Gastroesophageal sphincter (tissue), 3 donors: Measurements from ENCODE around the gene MKI67.

Source experiments
- CTCF ChIP-seq, 4 experiments: fragments of 200-600 bp in 2 of 4; fragments of 450-650 bp in 2 of 4; sonication (generic) in 1 of 4; IDR thresholded peaks; one replicate each; pipeline ENCODE4 v1.5.1; 2017 to 2019; ENCODE audit warnings: antibody characterized with exemption in 4 of 4, mild to moderate bottlenecking in 2 of 4, moderate library complexity in 2 of 4
- EP300 ChIP-seq: sonication (generic); formaldehyde crosslinking; IDR thresholded peaks from one replicate; pipeline ENCODE4 v1.6.1; 2017; ENCODE audit warnings: antibody characterized with exemption, mild to moderate bottlenecking
- POLR2A ChIP-seq, 2 donors: fragments of 450-650 bp; IDR thresholded peaks; one replicate each; pipeline ENCODE4 v1.6.1; 2017; ENCODE audit warnings: antibody characterized with exemption in 2 of 2, mild to moderate bottlenecking in 2 of 2, moderate library complexity in 1 of 2

GRCh38 chr10:128069351-128070051, 56.7 kb downstream of the MKI67 start:
- TF ChIP-seq CTCF (IDR thresholded peaks at IDR 0.05) (peak in 3 of 4 experiments; percentile 70 to 80 (median 80)), EP300 (no peak), POLR2A (IDR thresholded peaks at IDR 0.05) (no peak)
